Measurements from ENCODE around the gene TRPV4.

TRPV4 gene

DNA sequence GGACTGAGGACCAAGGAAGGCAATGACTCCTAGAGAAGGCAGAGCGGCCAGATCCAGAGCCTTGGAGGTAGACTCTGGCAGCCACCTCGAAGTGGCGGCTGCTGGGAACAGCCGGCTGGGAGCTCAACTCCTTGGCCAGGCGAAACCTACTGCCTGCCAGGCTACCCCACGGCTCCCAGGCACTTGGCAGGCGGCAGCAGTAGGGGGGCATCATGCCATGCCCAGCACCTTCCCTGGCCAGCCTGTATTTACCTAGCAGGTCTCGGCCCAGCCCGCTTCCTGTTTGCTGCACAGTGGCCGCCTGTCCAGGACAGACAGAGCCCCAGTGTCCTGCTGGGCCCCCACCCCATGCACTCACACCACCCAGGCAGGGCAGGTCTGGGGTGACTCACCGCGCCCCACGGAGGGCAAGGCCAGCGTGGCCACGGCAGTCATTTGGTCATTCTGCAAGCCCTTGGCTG is 10.2 kb downstream of the TRPV4 start:
- H3K9me3 ChIP-seq (ENCODE audit: control insufficient read depth, low read length): no peaks in the 10 kb centered on the region
- peaks cover 8% of the 10 kb centered on the region for H3K4me1 ChIP-seq (ENCODE audit: control insufficient read depth, insufficient read depth, low read length)
- H3K9ac ChIP-seq (ENCODE audit: low read length): no peak overlapping the region
- no peak for DNase-seq (ENCODE audit: low read depth)
- no peak overlapping the region for H3K4me3 ChIP-seq (ENCODE audit: low read length)
- no peaks in the 10 kb centered on the region for H3K36me3 ChIP-seq (ENCODE audit: control insufficient read depth, insufficient read depth, low read length, severe bottlenecking)
- no peaks in the 10 kb centered on the region for H3K27me3 ChIP-seq (replicated peaks; ENCODE audit: control insufficient read depth, insufficient read depth, low read length)

DNA sequence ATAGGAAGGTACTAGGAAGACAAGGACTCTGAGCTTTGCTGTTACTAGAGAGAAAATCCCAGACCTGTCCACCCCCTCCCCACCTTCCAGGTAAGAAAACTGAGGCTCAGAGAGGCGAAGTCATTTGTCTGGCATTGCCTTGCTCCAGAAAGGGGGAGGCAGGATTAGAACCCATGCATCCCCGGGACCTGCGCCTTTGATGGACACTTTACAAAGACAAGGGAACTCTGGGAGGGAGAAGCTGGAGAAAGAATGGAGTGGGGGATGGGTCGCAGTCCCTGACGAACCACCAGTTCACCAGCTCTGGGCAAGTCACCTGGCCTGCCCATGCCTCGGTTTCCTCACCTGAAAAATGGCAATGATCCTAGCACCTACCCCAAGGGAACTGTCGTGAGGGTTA is 10.8 kb downstream of the TRPV4 start:
- DNase-seq (ENCODE audit: low read depth): no peak
- no peak overlapping the region for H3K4me3 ChIP-seq (ENCODE audit: low read length)
- no peaks in the 10 kb centered on the region for H3K27me3 ChIP-seq (replicated peaks; ENCODE audit: control insufficient read depth, insufficient read depth, low read length)
- H3K9ac ChIP-seq (ENCODE audit: low read length): no peak overlapping the region
- no peaks in the 10 kb centered on the region for H3K36me3 ChIP-seq (ENCODE audit: control insufficient read depth, insufficient read depth, low read length, severe bottlenecking)
- peaks cover 8% of the 10 kb centered on the region for H3K4me1 ChIP-seq (ENCODE audit: control insufficient read depth, insufficient read depth, low read length)
- H3K9me3 ChIP-seq (ENCODE audit: control insufficient read depth, low read length): no peaks in the 10 kb centered on the region

DNA sequence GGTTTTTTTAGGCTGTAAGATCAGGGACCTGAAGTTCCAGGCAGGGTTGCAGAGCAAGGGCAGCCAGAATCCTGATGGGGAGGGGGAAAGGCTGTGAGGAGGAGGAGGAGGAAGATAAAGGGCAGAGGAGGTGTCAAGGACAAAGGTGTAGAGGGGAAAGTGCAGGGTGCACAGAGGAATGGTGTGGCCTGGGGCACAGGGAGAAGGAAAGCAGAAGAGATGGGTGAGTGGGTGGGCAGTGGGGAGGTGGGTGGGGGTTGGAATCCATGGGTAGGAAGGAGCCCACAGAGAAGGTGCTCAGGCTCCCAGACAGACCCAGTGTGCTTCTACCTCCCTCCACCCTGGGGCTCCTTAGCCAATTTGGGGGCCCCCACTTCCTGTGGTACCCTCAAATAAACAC is 11.2 kb downstream of the TRPV4 start:
- H3K36me3 ChIP-seq (ENCODE audit: control insufficient read depth, insufficient read depth, low read length, severe bottlenecking): no peaks in the 10 kb centered on the region
- H3K4me1 ChIP-seq (ENCODE audit: control insufficient read depth, insufficient read depth, low read length): peaks cover 8% of the 10 kb centered on the region
- H3K9ac ChIP-seq (ENCODE audit: low read length): no peak overlapping the region
- DNase-seq (ENCODE audit: low read depth): no peak
- H3K9me3 ChIP-seq (ENCODE audit: control insufficient read depth, low read length): no peaks in the 10 kb centered on the region
- H3K4me3 ChIP-seq (ENCODE audit: low read length): no peak overlapping the region
- H3K27me3 ChIP-seq (replicated peaks; ENCODE audit: control insufficient read depth, insufficient read depth, low read length): no peaks in the 10 kb centered on the region

DNA sequence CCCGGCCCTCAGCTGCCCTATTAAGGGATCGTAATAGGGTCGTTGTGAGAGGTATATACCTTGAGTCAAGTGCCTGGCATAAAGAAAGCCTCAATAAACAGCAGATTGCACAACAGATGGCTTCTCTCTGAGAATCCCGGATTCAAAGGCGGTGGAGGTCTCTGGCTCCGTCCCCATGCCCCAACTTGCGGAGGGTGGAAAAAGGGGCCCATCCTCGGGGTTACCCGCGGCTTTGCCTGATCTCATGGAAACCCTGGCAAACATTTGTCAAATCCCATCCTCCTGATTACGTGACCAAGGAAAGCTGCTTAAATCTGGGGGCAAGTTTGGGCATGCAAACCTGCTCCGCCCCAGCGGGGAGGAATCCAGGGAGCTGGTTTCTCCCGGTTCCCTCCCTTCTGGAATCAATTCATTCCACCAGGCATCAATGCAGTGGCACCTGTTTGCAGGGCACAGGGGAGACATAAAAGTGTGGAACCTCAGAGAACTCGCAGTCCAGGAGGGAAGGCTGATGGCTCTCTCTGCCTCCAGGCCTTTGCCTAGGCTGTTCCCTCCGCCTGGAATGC is 12.3 kb downstream of the TRPV4 start:
- Histone ChIP-seq H3K4me3 (ENCODE audit: low read length) (no peak overlapping the region), H3K36me3 (ENCODE audit: control insufficient read depth, insufficient read depth, low read length, severe bottlenecking) (no peaks in the 10 kb centered on the region), H3K9ac (ENCODE audit: low read length) (no peak overlapping the region), H3K4me1 (ENCODE audit: control insufficient read depth, insufficient read depth, low read length) (peaks cover 8% of the 10 kb centered on the region), H3K27me3 (replicated peaks; ENCODE audit: control insufficient read depth, insufficient read depth, low read length) (no peaks in the 10 kb centered on the region), H3K9me3 (ENCODE audit: control insufficient read depth, low read length) (no peaks in the 10 kb centered on the region)
- no peak for DNase-seq (ENCODE audit: low read depth)

DNA sequence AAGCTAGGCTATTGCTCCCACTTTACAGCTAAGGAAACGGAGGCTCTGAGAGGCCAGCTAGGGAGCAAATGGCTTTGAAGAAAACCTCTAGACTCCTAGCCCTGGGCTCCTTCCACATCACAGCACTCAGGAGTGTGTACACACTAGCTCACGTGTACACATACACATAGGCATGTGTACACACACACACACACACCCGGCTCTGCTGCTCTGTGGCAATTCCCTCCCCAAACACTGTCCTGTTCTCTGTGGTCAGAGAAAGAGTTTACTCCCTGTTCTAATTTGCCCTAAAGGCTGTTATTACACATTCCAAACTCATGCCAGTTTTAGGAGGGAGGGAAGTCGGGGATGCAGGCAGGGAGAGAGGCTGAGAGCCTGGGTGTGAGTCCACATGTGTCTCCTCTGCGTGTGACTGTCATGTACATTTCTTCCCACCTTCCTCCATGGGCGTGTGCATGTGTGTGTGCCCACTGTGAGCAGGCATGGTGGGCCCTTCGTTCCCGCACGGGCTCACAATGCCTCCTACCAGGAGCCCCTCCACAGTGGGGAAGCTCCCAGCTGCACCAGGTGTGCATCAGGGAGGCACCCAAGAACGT is 14.2 kb downstream of the TRPV4 start:
- H3K4me1 ChIP-seq (ENCODE audit: control insufficient read depth, insufficient read depth, low read length): peaks cover 8% of the 10 kb centered on the region
- DNase-seq (ENCODE audit: low read depth): peak; percentile 84
- H3K36me3 ChIP-seq (ENCODE audit: control insufficient read depth, insufficient read depth, low read length, severe bottlenecking): peaks cover 2% of the 10 kb centered on the region
- no peaks in the 10 kb centered on the region for H3K27me3 ChIP-seq (replicated peaks; ENCODE audit: control insufficient read depth, insufficient read depth, low read length)
- peaks cover 4% of the 10 kb centered on the region for H3K9me3 ChIP-seq (ENCODE audit: control insufficient read depth, low read length)
- no peak overlapping the region for H3K4me3 ChIP-seq (ENCODE audit: low read length)
- no peak overlapping the region for H3K9ac ChIP-seq (ENCODE audit: low read length)

DNA sequence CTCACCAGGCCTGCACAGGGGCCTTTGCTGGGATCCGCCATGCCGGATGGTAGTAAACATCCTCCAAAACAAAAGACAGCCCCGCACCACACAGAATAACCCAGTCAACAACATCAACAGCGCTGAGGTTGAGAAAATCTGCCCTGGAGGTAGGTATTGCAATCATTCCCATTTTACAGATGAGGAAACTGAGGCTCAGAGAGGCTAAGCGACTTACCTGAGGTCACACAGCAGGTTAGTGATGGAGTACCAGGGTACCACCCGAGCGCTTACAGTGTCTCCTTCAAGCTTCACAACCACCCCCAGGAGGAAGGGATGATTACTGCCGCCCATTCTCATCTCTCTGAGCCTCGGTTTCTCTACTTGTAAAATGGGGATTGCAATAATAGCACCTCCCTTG is 14.9 kb downstream of the TRPV4 start:
- Histone ChIP-seq H3K4me3 (ENCODE audit: low read length) (no peak overlapping the region), H3K27me3 (replicated peaks; ENCODE audit: control insufficient read depth, insufficient read depth, low read length) (no peaks in the 10 kb centered on the region), H3K4me1 (ENCODE audit: control insufficient read depth, insufficient read depth, low read length) (peaks cover 8% of the 10 kb centered on the region), H3K9ac (ENCODE audit: low read length) (no peak overlapping the region), H3K9me3 (ENCODE audit: control insufficient read depth, low read length) (peaks cover 5% of the 10 kb centered on the region), H3K36me3 (ENCODE audit: control insufficient read depth, insufficient read depth, low read length, severe bottlenecking) (peaks cover 4% of the 10 kb centered on the region)
- DNase-seq (ENCODE audit: low read depth): no peak

DNA sequence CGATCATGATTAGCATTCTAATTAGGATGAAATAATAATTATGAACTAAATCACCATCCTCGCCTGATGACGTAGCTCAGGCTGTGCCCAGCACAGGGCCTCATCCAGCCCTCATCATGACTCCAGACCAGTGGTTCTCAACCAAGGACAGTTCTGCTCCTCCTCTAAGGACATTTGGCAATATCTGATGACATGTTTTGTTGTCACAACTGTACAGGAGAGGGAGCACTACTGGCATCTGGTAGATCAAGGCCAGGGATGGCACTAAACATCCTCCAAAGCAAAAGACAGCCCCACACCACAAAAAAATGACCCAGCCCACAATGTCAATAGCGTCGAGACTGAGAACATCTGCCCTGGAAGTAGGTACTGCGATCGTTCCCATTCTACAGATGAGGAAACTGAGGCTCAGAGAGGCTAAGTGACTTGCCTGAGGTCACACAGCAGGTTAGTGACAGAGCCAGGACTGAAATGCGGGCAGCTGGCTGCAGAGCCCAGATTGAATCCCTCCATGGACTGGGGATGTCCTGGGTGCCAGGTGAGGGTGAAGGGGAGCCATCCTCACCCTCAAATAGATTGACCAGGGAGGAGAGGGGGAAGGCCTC is 15.5 kb downstream of the TRPV4 start:
- Histone ChIP-seq H3K4me3 (ENCODE audit: low read length) (no peak overlapping the region), H3K9ac (ENCODE audit: low read length) (no peak overlapping the region), H3K27me3 (replicated peaks; ENCODE audit: control insufficient read depth, insufficient read depth, low read length) (no peaks in the 10 kb centered on the region), H3K36me3 (ENCODE audit: control insufficient read depth, insufficient read depth, low read length, severe bottlenecking) (peaks cover 6% of the 10 kb centered on the region), H3K9me3 (ENCODE audit: control insufficient read depth, low read length) (peaks cover 5% of the 10 kb centered on the region), H3K4me1 (ENCODE audit: control insufficient read depth, insufficient read depth, low read length) (peaks cover 8% of the 10 kb centered on the region)
- no peak for DNase-seq (ENCODE audit: low read depth)

DNA sequence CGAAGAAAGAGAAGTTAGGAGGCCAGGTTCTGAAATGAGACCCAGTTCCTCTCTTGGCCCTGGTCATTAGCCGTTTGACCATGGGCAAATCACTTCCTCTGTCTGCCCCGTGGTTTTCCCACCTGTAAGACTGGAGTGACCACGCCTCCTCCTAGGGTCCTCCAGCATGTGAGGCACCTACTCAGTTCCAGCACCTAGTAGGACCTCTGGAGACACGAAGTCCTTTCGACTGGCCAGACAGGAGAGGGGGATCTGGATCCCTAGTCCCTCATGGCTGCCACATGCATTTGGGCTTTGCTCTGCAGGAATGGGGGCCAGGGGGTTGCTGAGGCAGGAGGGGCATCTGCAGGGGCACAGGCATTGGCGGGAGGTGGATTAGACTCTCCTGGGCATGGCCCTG is 16.3 kb downstream of the TRPV4 start:
- peaks cover 8% of the 10 kb centered on the region for H3K4me1 ChIP-seq (ENCODE audit: control insufficient read depth, insufficient read depth, low read length)
- H3K36me3 ChIP-seq (ENCODE audit: control insufficient read depth, insufficient read depth, low read length, severe bottlenecking): peaks cover 8% of the 10 kb centered on the region
- no peak for DNase-seq (ENCODE audit: low read depth)
- H3K9ac ChIP-seq (ENCODE audit: low read length): no peak overlapping the region
- H3K4me3 ChIP-seq (ENCODE audit: low read length): no peak overlapping the region
- peaks cover 5% of the 10 kb centered on the region for H3K9me3 ChIP-seq (ENCODE audit: control insufficient read depth, low read length)
- no peaks in the 10 kb centered on the region for H3K27me3 ChIP-seq (replicated peaks; ENCODE audit: control insufficient read depth, insufficient read depth, low read length)

DNA sequence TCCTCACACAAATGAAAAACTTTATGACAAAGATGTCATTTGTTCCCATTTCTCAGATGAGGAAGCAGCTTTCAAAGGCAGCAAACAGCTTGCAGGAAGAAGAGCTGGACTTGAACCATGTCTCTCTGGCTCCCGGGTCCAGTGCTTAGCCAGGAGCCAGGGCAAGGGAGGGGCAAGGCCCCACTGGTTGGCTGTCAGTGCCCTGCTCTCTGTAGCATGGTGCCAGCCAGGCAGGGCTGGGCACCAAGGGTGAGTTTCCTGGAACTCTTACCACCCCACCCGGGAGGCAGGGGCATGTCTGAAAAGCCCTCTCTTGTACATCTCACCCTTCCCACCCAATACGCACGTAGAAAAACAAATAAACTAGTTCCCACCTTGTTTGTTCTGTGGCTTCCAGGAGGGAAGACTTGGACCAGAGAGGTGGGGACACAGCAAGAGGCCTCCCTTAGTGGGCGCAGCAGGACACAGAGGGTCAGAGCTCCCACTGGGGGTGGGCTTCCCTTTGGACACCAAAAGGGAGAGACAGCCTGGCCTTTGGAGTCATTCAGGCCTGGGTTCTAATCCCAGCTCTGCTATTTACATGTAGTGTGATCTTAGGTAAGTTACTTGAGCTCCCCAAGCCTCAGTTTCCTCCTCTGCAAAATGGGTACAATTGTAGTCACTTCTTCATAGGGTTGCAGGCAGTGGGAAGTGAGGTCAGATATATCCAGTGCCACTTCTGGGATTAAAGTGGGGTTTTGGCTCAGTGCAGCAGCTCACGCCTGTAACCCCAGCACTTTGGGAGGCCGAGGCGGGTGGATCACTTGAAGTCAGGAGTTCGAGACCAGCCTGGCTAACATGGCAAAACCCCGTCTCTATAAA is 17.2 kb downstream of the TRPV4 start:
- H3K27me3 ChIP-seq (replicated peaks; ENCODE audit: control insufficient read depth, insufficient read depth, low read length): no peaks in the 10 kb centered on the region
- no peak overlapping the region for H3K4me3 ChIP-seq (ENCODE audit: low read length)
- peaks cover 8% of the 10 kb centered on the region for H3K36me3 ChIP-seq (ENCODE audit: control insufficient read depth, insufficient read depth, low read length, severe bottlenecking)
- peaks cover 8% of the 10 kb centered on the region for H3K4me1 ChIP-seq (ENCODE audit: control insufficient read depth, insufficient read depth, low read length)
- no peak for DNase-seq (ENCODE audit: low read depth)
- H3K9ac ChIP-seq (ENCODE audit: low read length): no peak overlapping the region
- peaks cover 5% of the 10 kb centered on the region for H3K9me3 ChIP-seq (ENCODE audit: control insufficient read depth, low read length)

DNA sequence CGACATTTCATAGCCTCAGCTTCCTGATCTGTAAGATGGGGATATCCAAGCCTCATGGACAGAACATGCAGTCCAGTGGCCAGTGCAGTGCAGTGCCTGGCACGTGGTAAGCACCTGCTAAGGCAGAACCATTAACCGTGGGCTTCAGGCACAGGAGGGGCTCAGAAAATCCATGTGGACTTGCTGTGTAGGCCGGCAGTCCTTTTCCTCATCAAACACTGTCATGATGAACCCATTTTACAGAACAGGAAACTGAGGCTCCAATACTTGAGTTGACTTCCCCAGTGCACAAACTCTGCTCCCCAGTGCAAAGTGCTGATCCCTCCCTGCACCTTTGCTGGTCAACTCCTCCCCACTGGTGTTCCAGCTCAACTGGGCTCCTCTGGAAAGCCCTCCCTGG is 18.0 kb downstream of the TRPV4 start:
- Histone ChIP-seq H3K4me1 (ENCODE audit: control insufficient read depth, insufficient read depth, low read length) (peaks cover 8% of the 10 kb centered on the region), H3K9ac (ENCODE audit: low read length) (no peak overlapping the region), H3K9me3 (ENCODE audit: control insufficient read depth, low read length) (peaks cover 5% of the 10 kb centered on the region), H3K4me3 (ENCODE audit: low read length) (no peak overlapping the region), H3K27me3 (replicated peaks; ENCODE audit: control insufficient read depth, insufficient read depth, low read length) (no peaks in the 10 kb centered on the region), H3K36me3 (ENCODE audit: control insufficient read depth, insufficient read depth, low read length, severe bottlenecking) (peaks cover 8% of the 10 kb centered on the region)
- DNase-seq (ENCODE audit: low read depth): no peak

DNA sequence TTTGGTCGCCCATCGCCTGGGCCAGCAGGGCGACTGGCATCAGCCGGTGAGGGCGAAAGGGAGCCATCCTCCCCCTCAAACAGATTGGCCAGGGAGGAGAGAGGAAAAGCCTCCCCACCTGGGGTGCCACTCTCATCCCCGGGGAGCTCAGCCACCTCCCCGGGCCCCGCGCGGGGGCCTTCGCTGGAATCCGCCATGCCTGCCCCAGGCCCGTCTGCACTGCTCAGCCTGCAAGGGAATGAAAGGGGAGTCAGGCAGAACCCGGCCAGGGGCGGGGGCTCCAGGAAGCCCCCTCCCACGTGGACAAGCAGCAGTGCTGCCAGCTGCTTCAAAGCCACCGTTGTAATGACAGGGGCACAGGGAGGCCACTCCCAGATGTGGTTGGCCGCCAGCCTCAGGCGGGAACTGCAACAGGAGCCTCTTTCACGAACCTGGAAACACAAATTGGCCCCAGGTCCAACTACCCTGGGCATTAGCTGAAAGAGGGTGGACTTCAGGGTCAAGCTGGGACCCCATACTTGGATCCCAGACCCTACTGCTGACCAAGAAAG is 18.5 kb downstream of the TRPV4 start:
- no peak overlapping the region for H3K4me3 ChIP-seq (ENCODE audit: low read length)
- H3K27me3 ChIP-seq (replicated peaks; ENCODE audit: control insufficient read depth, insufficient read depth, low read length): no peaks in the 10 kb centered on the region
- no peak for DNase-seq (ENCODE audit: low read depth)

More for the DNA sequence above, 18.5 kb downstream of the TRPV4 start:
- Histone ChIP-seq H3K36me3 (ENCODE audit: control insufficient read depth, insufficient read depth, low read length, severe bottlenecking) (peaks cover 8% of the 10 kb centered on the region), H3K9me3 (ENCODE audit: control insufficient read depth, low read length) (peaks cover 5% of the 10 kb centered on the region), H3K9ac (ENCODE audit: low read length) (no peak overlapping the region), H3K4me1 (ENCODE audit: control insufficient read depth, insufficient read depth, low read length) (peaks cover 8% of the 10 kb centered on the region)

Data from adipocyte (in vitro differentiated cells).